GM19193 (cell line): ENCODE results near the gene PXN.

Experiments
- POLR2A ChIP-seq: IDR thresholded peaks from 4 replicates; pipeline ENCODE4 v1.6.1; 2011; ENCODE audit not compliant: insufficient read depth, insufficient read length; ENCODE audit errors: extremely low read depth

The PXN gene

DNA sequence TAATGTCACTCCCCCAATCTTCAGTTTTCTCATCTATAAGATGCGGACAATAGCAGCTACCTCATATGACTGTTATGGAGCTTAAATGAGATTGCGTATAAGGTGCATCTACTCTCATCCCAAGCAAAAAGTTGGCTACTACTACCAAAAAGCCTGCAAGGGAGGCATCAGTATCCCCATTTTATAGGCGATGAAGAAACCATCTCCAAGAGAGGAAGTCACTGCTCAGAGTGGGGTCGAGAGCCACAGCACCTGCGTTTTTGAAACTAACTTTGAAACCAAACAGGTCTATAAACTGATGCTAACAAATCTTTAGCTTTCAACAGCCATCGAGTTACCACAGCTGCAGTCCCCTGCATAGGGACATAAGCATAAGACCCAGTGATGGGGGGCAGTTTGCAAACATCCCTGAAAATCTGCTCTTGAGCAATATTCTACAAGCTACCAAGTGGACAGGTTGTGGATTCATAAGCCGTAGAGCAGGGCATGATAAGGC is 74.5 kb downstream of the PXN start:
- TF ChIP-seq POLR2A = no peak

DNA sequence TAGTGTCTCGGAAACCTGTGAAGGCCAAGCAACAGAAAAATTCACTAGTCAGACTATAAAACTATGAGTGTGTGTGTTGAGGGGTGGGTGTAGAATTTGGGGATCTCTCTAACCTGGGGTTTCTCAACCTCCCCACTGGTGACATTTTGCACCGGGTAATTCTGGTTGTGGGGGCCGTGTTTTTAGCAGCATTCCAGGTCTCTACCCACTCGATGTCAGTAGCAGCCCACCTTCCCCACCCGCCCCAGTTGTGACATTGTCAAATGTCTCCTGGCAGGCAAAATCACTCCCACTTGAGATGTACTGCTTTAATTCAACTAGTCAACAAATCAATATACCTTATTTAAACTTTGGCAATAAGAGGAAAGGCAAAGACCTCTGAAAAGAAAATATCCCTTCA is 75.1 kb downstream of the PXN start:
- no peak for TF ChIP-seq POLR2A

DNA sequence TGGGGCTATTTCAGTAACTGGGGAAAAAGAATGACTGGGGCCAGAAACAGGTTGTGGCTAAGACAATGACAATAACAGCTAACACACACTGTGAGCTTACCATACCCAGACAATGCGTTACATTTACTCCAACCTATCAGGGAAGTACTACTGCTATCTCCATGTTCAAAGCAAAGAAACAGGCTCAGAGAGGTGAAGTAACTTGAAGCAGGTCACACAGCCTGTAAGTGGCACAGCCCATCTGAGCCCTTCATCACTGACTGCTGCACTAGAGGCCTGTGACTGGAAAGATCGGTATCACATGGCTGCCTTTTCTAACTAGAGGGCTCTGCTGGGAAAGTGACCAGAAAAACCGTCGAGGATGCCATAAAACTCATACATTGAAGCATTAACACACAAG is 78.9 kb downstream of the PXN start:
- no peak for TF ChIP-seq POLR2A

DNA sequence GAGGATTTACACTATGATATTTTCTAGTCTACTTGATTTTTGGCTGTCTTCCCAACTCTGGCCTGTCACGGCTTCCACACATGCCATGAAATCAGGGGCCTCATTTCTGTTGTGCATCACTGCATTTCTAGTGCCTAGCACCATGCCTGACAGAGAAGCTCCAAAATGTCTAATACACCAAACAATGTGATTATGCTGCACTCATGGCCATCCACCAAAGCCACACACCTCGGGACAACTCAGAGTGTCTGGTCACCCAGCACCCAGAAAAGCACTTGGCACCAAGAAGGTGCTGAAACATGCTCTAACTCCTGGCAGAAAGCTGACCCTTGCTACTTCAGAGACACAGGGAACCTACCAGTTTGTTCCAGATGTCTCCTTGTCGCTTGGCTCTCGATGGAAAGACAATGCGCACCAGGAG is 82.3 kb downstream of the PXN start:
- TF ChIP-seq POLR2A = no peak

DNA sequence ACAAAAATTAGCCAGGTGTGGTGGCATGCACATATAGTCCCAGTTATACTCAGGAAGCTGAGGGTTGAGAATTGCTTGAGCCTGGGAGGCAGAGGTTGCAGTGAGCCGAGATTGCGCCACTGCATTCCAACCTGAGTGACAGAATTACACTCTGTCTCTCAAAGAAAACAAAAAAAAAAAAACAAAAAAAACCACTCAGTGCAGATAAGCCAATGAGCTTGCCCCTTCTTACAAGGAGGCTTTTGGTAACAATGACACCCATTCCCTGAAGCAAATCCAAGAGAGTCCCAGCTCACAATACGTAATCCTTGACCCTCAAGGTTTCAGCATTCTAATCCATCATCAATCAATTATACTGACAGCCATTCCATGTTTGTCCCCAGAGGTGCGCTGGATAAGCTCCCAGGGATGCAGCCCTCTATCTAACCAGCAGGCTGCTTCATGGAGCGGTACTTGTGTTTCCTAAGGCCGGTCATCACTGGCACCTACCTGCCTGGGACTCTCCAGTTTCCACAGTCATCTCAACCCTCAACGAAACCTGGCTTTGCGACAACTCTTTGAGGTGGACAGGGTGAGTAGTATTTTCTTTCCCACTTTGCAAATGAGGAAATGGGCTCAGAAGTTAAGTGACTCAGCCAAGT is 83.4 kb downstream of the PXN start:
- no peak for TF ChIP-seq POLR2A

DNA sequence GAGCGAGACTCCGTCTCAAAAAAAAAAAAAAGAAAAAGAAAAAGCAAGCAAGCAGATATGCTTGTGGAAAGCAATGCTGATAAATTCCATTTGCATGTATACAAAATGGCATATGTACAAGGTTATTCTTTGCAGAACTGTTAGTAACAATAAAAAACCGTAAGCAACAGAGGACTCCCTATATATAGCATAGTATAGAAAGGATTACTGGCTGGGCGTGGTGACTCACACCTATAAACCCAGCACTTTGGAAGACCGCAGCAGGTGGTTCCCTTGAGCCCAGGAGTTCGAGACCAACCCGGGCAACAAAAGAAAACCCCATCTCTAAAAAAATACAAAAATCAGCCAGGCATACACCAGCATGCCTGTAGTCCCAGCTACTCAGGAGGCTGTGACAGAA is 84.6 kb downstream of the PXN start:
- TF ChIP-seq POLR2A = no peak

DNA sequence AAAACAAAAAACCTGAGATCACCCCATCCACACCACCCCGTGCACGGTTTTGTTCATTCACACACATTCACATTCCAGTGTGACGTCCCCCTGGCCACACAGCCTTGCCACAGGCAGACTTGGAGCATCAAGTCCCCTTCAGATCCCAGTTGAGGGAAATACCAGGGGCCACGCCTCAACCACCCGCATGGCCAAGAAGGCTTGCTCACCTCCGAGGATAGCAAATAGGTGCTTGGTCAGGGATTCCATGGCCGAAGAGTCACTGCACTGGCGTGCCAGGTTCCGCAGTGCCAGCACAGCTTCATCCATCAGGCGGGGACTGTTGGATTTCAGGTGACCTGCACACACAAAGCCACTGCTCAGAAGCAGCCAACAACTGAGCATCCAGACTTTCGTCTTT is 90.0 kb downstream of the PXN start:
- TF ChIP-seq POLR2A = no peak

DNA sequence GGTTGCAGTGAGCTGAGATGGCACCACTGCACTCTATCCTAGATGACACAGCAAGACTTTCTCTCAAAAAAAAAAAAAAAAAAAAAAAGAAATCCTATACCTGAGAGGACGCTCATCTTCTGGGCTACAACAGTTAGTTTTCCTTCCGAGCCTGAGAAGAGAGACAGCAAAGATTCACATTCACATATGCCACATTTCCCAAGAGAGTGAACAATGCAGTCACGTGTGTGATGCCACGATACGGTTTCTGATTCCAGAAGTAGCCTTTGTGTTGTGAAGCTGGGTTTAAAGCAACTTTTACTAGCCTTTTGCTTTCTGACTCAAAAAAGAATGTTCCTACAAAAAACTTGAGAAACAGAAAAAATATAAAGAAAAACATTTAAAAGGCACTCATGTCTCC is 90.5 kb downstream of the PXN start:
- TF ChIP-seq POLR2A = no peak

DNA sequence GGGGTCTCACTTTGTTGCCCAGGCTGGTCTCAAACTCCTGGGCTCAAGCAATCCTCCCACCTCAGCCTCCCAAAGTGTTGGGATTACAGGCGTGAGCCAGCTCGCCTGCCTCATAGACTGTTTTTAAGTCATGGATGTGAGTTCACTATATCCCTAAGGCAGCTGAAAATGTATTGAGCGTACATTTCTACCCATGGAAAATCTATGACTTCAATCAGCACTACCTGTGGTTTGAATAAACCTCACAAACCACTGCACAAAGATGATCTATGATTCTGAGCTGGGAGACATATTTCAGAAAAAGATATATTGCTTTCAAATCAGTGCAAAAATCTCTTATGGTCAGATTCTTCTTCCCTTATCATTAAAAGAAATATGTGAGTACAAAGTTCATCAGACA is 93.5 kb downstream of the PXN start:
- TF ChIP-seq POLR2A = no peak

DNA sequence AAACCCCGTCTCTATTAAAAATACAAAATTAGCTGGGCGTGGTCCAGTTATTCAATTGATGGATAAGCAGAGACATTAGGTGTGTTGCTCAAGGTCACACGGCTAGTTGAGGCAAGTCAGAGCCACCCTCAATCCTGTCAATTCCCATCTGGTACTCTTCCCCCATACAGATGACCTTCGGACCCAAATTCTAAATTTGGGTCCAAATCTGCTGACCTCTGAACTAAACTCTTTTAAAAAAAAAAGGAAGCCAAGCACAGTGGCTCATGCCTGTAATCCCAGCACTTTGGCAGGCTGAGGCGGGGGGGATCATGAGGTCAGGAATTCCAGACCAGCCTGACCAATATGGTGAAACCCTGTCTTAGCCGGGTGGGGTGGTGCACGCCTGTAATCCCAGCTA is 94.9 kb downstream of the PXN start:
- TF ChIP-seq POLR2A = no peak

DNA sequence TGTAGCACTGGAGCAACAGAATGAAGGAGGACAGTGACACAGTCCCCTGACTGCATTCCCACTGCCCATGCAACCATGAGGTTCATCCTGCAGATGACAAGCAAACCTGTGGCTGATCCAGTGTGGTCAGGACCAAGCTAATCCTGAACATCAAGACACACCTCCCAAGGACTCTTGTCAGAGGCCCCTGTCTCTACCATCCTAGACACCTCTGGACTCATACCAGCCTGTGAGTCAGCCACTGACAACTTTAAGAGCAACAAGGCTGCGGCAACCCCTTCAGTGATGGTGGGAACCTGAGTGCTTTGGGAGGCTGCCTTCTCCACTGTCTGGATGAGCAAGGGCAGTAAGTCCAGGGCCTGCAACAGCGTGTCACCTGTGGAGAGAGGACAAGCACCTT is 95.6 kb downstream of the PXN start:
- TF ChIP-seq POLR2A = no peak

DNA sequence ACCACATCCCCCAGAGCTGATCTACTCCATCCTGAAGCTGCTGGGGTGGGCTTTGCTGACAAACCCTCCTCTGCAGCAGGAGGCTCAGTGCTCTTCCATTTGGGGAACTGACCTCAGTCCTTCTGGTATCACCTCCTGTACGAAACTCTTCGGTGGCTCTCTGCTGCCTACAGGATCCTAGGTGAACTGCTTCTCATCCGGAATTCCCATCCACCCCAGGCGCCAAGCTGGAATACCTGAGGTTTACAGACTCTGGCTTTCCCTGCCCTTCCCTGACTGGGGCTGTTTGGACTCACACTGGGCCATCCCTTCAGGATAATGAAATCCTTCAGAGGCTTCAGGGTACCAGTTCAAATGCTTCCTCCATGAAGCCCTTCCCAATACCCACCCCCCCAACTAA is 97.2 kb downstream of the PXN start:
- TF ChIP-seq POLR2A = no peak

DNA sequence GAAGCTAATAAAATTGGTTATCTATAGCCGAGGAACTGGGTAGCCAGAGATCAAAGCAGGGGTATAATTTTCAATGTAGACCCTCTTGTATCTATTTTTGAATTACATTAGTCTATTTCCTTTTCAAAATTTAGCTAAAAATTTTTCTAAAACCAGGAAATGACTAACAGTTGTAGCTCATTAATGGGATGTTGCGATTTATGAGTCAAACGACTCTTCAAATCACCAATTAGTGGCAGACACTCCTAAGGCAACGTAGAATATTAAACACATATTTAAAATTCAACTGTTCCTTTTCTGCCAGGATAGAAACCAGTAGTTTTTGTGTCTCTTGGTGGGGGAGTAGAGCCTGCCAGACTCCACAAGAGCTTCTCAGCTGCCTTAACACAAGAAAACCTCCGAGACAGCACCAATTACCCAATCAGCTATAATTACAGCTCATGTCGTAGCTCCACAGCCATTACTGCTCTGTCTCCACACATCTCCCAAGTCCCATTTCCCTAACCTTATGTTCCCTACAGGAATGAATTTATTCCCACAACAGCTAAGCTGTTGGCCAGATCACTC is 97.9 kb downstream of the PXN start:
- TF ChIP-seq POLR2A = no peak

DNA sequence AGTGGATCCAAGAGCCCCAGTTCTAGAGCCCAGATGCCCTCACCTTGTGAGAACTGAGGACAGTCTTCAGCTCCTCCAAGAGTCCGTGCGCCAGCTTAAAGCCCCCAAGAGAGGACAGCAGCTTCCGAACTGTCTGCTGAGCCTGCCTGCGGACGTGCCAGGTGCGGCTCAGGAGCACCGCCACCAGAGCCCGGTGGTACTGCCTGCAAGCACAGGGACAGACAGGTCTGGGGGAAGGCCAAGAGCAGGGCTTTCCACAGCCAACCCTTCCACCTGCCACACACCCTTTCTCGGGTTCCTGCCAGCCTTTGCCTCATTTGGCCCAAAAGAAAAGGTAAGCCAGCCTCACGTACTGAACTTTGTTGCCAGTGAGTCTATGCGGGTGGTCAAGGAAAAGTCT is 101.2 kb downstream of the PXN start:
- no peak for TF ChIP-seq POLR2A

DNA sequence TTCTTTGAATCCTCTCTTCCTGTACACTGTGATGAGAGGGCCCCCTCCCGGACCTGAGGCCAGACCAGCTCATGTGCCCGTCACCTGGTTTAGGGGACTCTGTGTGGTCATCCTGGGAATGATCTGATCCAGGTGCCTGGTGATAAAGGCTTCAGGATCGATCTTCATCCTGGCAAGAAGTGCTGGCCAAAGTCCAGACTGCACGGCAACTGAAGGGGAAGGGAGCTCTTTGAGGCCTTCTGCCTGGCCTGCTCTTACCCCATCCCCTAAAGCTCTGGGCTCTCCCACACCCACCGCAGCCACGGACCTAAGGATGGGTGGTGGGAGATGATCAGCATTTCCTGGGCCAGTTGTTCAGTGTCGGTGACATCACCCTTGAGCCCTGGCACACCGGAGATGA is 102.8 kb downstream of the PXN start:
- no peak for TF ChIP-seq POLR2A

DNA sequence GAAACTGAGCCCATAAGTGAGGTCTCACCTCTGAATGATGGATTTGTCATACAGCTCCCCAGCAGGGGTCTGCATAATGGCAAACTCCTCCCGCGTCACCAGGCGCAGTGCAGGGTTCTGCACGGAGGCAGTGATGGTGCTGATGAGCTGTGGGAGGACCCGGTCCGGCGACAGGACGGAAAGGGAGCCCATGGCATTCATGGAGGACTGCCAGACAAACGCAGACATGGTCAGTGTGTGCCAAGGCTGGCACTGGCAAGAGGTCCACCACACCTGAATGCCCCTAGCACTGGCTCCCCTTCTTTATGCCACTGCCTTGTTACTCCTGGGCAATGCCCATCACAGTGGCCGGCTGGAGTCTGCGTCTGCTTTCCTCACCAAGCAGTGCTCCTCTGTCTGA is 103.7 kb downstream of the PXN start:
- TF ChIP-seq POLR2A = no peak
